Measurements from ENCODE around the gene PTK7. TPM values are rescaled to one million over a fixed set of nuclear protein-coding genes. Genes with fewer than 3 reads are reported as not detected.

PTK7 gene
- 65.3 and 65.6 TPM in 2 replicates for total RNA-seq
- 41.9 and 44.6 TPM in 2 replicates for polyA plus RNA-seq
- 32.6 and 39.7 TPM in 2 replicates for polyA plus RNA-seq (2011; cell fraction: cytosol; rRNA removed)
- polyA plus RNA-seq (2011; cell fraction: nucleus; rRNA removed), result 74.4 and 87.1 TPM in 2 replicates
- 37.1 and 52.6 TPM in 2 replicates for polyA plus RNA-seq (2012)
- polyA minus RNA-seq, result 63.3 and 69.4 TPM in 2 replicates
- polyA minus RNA-seq (2011; cell fraction: cytosol; rRNA and poly(A)+ RNA removed), result not detected
- 28.8 and 32.0 TPM in 2 replicates for polyA minus RNA-seq (2011; cell fraction: nucleus; rRNA and poly(A)+ RNA removed)
- percentile 51 among the genes with signal in this experiment for Bru-seq, nascent RNA
- BruChase-seq, experiment 1, labeled RNA remaining after a 6-hour chase, result percentile 60 among the genes with signal in this experiment
- BruChase-seq, experiment 2, labeled RNA remaining after a 2-hour chase, result percentile 58 among the genes with signal in this experiment
- long read RNA-seq, full-length matches to known transcripts, result 21 of 37 reads
- long read RNA-seq, partial matches to known transcripts, result 13 of 37 reads
- long read RNA-seq, other reads (novel, unspliced or antisense), result 3 of 37 reads

- dilution Hi-C loops (cut with MboI; ENCODE audit: extremely low pct_ligation_motif_present, low sequenced_read_pairs) (no loop called here), intact Hi-C loops (cut with micrococcal nuclease) (no loop called here)
- DNase-seq (ENCODE audit: low read depth, low spot score) (peak; percentile 40), FAIRE-seq (peak; percentile 15)
- Histone ChIP-seq H3K27me3 (ENCODE audit: control insufficient read depth in 2 of 2, insufficient read depth in 2 of 2, low read length in 2 of 2) (peaks cover 0 to 6% of the 10 kb centered on the region in 2 experiments), H3K36me3 (ENCODE audit: control insufficient read depth in 2 of 2, extremely low read depth in 1 of 2, insufficient read depth in 2 of 2, low read length in 2 of 2) (peaks cover 0 to 8% of the 10 kb centered on the region in 2 experiments), H3K9me1 (replicated peaks; ENCODE audit: control insufficient read depth, extremely low read depth, insufficient read depth, low read length) (no peaks in the 10 kb centered on the region), H3K4me1 (ENCODE audit: control insufficient read depth, extremely low read depth, insufficient read depth, low read length) (peaks cover 7% of the 10 kb centered on the region), H3K27ac (ENCODE audit: insufficient read depth, low read depth, low read length) (peak within 1 kb of the TSS; percentile 2), H2AFZ (ENCODE audit: low read depth, low read length) (peak within 1 kb of the TSS; percentile 91), H4K20me1 (replicated peaks; ENCODE audit: control insufficient read depth, extremely low read depth, insufficient read depth, low read length) (no peaks in the 10 kb centered on the region), H3K9me3 (replicated peaks; ENCODE audit: control insufficient read depth, insufficient read depth, low read length) (no peaks in the 10 kb centered on the region), H3K4me3 (replicated peaks in 1 of 3; ENCODE audit: insufficient read depth in 1 of 3, low read depth in 1 of 3, low read length in 3 of 3) (peak within 1 kb of the TSS; percentile 57 to 88 (median 74)), H3K4me2 (ENCODE audit: insufficient read depth, low read length) (peak within 1 kb of the TSS; percentile 69), H3K9ac (replicated peaks; ENCODE audit: extremely low read depth, insufficient read depth, low read length) (peak within 1 kb of the TSS; percentile 81), H3K79me2 (ENCODE audit: control insufficient read depth, insufficient read depth, low read length) (no peaks in the 10 kb centered on the region)
- CTCF ChIA-PET, result interaction anchor here (0.7 to 4.4 kb wide), 5 partner anchors 20 to 67 kb away, joined by 3 to 22 read pairs (median 3); no protein-coding TSS in a partner anchor
- TF ChIP-seq CTCF (IDR thresholded peaks at IDR 0.05; ENCODE audit: extremely low read depth in 1 of 2, insufficient read depth in 1 of 2, low read depth in 1 of 2, low read length in 2 of 2), result no peak
- no peak for TF ChIP-seq MYC (IDR thresholded peaks at IDR 0.05; ENCODE audit: low read depth, low read length)
- no peak for TF ChIP-seq GATA2 (IDR thresholded peaks at IDR 0.05; ENCODE audit: insufficient read depth, insufficient read length, low read depth, low read length)
- no peak for TF ChIP-seq FOS (IDR thresholded peaks at IDR 0.05; ENCODE audit: borderline replicate concordance, insufficient read depth, low read length)
- TF ChIP-seq POLR2AphosphoS5 (IDR thresholded peaks at IDR 0.05; ENCODE audit: insufficient read depth, low read depth, low read length), result no peak
- no peak for TF ChIP-seq MAX (IDR thresholded peaks at IDR 0.05; ENCODE audit: insufficient read depth, insufficient read length)
- TF ChIP-seq EZH2 (IDR thresholded peaks at IDR 0.05; ENCODE audit: borderline replicate concordance, low read depth, low read length, severe bottlenecking), result no peak
- TF ChIP-seq POLR2A (IDR thresholded peaks at IDR 0.05; ENCODE audit: low read depth, low read length), result no peak
- TF ChIP-seq JUN (IDR thresholded peaks at IDR 0.05; ENCODE audit: borderline replicate concordance, insufficient read depth, insufficient read length, low read depth), result no peak
- BruUV-seq (replicated peaks), result no TSS peak
- POLR2A ChIA-PET, result interaction anchor here (0.5 to 1.5 kb wide), 2 partner anchors 17 to 123 kb away, joined by 3 to 4 read pairs; partner anchors contain the start of genes KLC4 and MRPL2
These were observed at the start of gene PTK7 for GRCh38 chr6:43075670-43076463. Gene PTK7, plus strand, starts transcription at chr6:43076314. Its CDS starts 175 bp downstream, at chr6:43076489.
